HCT116 (cell line): Measurements from ENCODE around the gene SETD1B. TPM values are rescaled to one million over a fixed set of nuclear protein-coding genes. Genes with fewer than 3 reads are reported as not detected.

Experiments
- ATAC-seq: fragments of 200-7000 bp; cut with Tn5 transposase; 2 replicates; pipeline ENCODE4 v1.9.1; 2020; ENCODE audit warnings: mild to moderate bottlenecking, moderate library complexity
- BruUV-seq: library from RNA; stranded (reverse); fragments of 400-500 nt; replicated peaks from 2 replicates; lab custom pipeline; 2021; lab: Mats Ljungman, UMichigan
- CTCF ChIA-PET: fragments of 300-600 bp; sonication (Branson Sonifier 250); formaldehyde crosslinking; loops from one replicate; lab custom pipeline; 2021; ENCODE audit warnings: antibody characterized with exemption; lab: Charles Lee
- POLR2A ChIA-PET: fragments of 300-600, 350-600 bp; sonication (Branson Sonifier 250); formaldehyde crosslinking; loops from one replicate; lab custom pipeline; 2021; ENCODE audit warnings: antibody characterized with exemption; lab: Charles Lee
- RAD21 ChIA-PET, 2 experiments: fragments of 300-600 bp; sonication (Branson Sonifier 250); formaldehyde crosslinking; loops; one replicate each; lab custom pipeline; 2023; ENCODE audit warnings: low total read pairs in 2 of 2; ENCODE audit not compliant: uncharacterized antibody in 2 of 2, unreplicated experiment in 2 of 2, low non-redundant PET in 1 of 2; lab: Charles Lee
- DNase-seq: peaks from one replicate; pipeline ENCODE4 v3.0.0-alpha.2; 2010; ENCODE audit warnings: low read depth, low spot score
- H2AFZ ChIP-seq: fragments of 200-600 bp; shearing (Covaris generic), sonication (generic); 2 replicates; pipeline ENCODE4 v1.6.1; 2017; ENCODE audit warnings: low read depth, mixed run types, mixed read lengths, antibody characterized with exemption, low read length; ENCODE audit not compliant: poor library complexity, severe bottlenecking
- H3K27ac ChIP-seq: 2 replicates; pipeline ENCODE4 v1.5.1; 2012; ENCODE audit warnings: low read depth, low read length
- H3K27me3 ChIP-seq: fragments of 200-600 bp; sonication (generic); 2 replicates; pipeline ENCODE4 v1.6.1; 2016; ENCODE audit warnings: mixed run types, low read length, mixed read lengths; ENCODE audit not compliant: insufficient read depth
- H3K36me3 ChIP-seq, 2 experiments: fragments of 200-500 bp in 1 of 2; fragments of 200-600 bp in 1 of 2; sonication (Bioruptor generic) in 1 of 2; sonication (generic) in 1 of 2; 2 replicates each; pipeline versions ENCODE4 v1.5.1 to v1.6.1; 2014 to 2016; ENCODE audit warnings: low read length in 2 of 2, inconsistent platforms in 1 of 2, mixed read lengths in 1 of 2, mixed run types in 1 of 2; ENCODE audit not compliant: insufficient read depth in 2 of 2, control insufficient read depth in 1 of 2
- H3K4me1 ChIP-seq, 2 experiments: fragments of 200-600 bp in 1 of 2; sonication (generic) in 1 of 2; 2 replicates each; pipeline versions ENCODE4 v1.5.1 to v1.6.1; 2012 to 2017; ENCODE audit warnings: low read length in 2 of 2, inconsistent platforms in 1 of 2, mild to moderate bottlenecking in 1 of 2, mixed read lengths in 1 of 2, mixed run types in 1 of 2, moderate library complexity in 1 of 2; ENCODE audit not compliant: insufficient read depth in 2 of 2, control insufficient read depth in 1 of 2
- H3K4me2 ChIP-seq: fragments of 200-600 bp; sonication (generic); 2 replicates; pipeline ENCODE4 v1.6.1; 2017; ENCODE audit warnings: mixed run types, low read length, mixed read lengths
- H3K4me3 ChIP-seq, 2 experiments: fragments of 200-600 bp in 1 of 2; sonication (generic) in 1 of 2; replicated peaks in 1 of 2; 2 replicates each; pipeline ENCODE4 v1.5.1; 2011 to 2016; ENCODE audit warnings: low read length in 2 of 2, control low read depth in 1 of 2, low read depth in 1 of 2, mild to moderate bottlenecking in 1 of 2, mixed read lengths in 1 of 2, mixed run types in 1 of 2
- H3K79me2 ChIP-seq: fragments of 200-600 bp; sonication (generic); 2 replicates; pipeline ENCODE4 v1.6.1; 2017; ENCODE audit warnings: mild to moderate bottlenecking, mixed run types, low read length, moderate library complexity, mixed read lengths; ENCODE audit not compliant: insufficient read depth
- H3K9ac ChIP-seq: fragments of 200-600 bp; sonication (generic); 2 replicates; pipeline ENCODE4 v1.6.1; 2016; ENCODE audit warnings: low read length, mixed read lengths
- H3K9me2 ChIP-seq: fragments of 200-600 bp; sonication (generic), shearing (Covaris generic); 2 replicates; pipeline ENCODE4 v1.6.1; 2017; ENCODE audit warnings: mixed run types, mild to moderate bottlenecking, moderate library complexity; ENCODE audit not compliant: insufficient read depth
- H3K9me3 ChIP-seq, 2 experiments: fragments of 200-500 bp in 1 of 2; fragments of 200-600 bp in 1 of 2; sonication (Bioruptor generic) in 1 of 2; sonication (generic) in 1 of 2; 2 replicates each; pipeline ENCODE4 v1.6.1; 2014 to 2017; ENCODE audit warnings: low read length in 2 of 2, mixed read lengths in 2 of 2, inconsistent platforms in 1 of 2, low read depth in 1 of 2, mild to moderate bottlenecking in 1 of 2, mixed run types in 1 of 2, moderate library complexity in 1 of 2; ENCODE audit not compliant: control insufficient read depth in 1 of 2, insufficient read depth in 1 of 2
- H4K20me1 ChIP-seq: fragments of 200-600 bp; sonication (generic), shearing (Covaris generic); 2 replicates; pipeline ENCODE4 v1.6.1; 2017; ENCODE audit warnings: mixed run types, mild to moderate bottlenecking, moderate library complexity; ENCODE audit not compliant: insufficient read depth
- CTCF ChIP-seq, 3 experiments: fragments of 200-600 bp in 1 of 3; sonication (generic) in 1 of 3; IDR thresholded peaks in 2 of 3; conservative IDR thresholded peaks in 1 of 3; 2 replicates each; pipeline ENCODE4 v1.5.1; 2012 to 2017; ENCODE audit warnings: low read depth in 2 of 3, low read length in 2 of 3, antibody characterized with exemption in 1 of 3, borderline replicate concordance in 1 of 3, control low read depth in 1 of 3, mild to moderate bottlenecking in 1 of 3, mixed read lengths in 1 of 3, mixed run types in 1 of 3, moderate library complexity in 1 of 3; ENCODE audit not compliant: insufficient read depth in 1 of 3
- ELF1 ChIP-seq: IDR thresholded peaks from 2 replicates; pipeline ENCODE4 v1.6.1; 2012; ENCODE audit warnings: low read depth, borderline replicate concordance
- POLR2A ChIP-seq: IDR thresholded peaks from 2 replicates; pipeline ENCODE4 v1.7.0; 2011; ENCODE audit warnings: borderline replicate concordance; ENCODE audit not compliant: insufficient read depth, insufficient read length; ENCODE audit errors: extremely low read depth
- RAD21 ChIP-seq: IDR thresholded peaks from 2 replicates; pipeline ENCODE4 v1.6.1; 2012; ENCODE audit warnings: low read depth, mild to moderate bottlenecking
- TCF7L2 ChIP-seq: IDR thresholded peaks from 2 replicates; pipeline ENCODE4 v1.7.0; 2011; ENCODE audit warnings: borderline replicate concordance, inconsistent platforms; ENCODE audit not compliant: insufficient read depth, insufficient read length; ENCODE audit errors: extremely low read depth
- intact Hi-C: fragments of 100-400 bp; cut with micrococcal nuclease; formaldehyde crosslinking; loops from 2 replicates; pipeline ENCODE4 v1.10.0; 2022
- total RNA-seq: library from RNA; stranded (reverse); gene quantifications from one replicate; pipeline ENCODE4 v1.2.1, GENCODE V29; 2021; ENCODE audit not compliant: unreplicated experiment

Gene SETD1B
- total RNA-seq, 1 experiment from 2014 or later: 17.5 TPM

- CTCF ChIA-PET: interaction anchor here (0.6 to 3.3 kb wide), 14 partner anchors 10 to 125 kb away, joined by 3 to 149 read pairs (median 4); partner anchors contain the start of genes PSMD9, RHOF and SETD1B
- RAD21 ChIA-PET: interaction anchor here (1.0 to 1.7 kb wide), 3 partner anchors 14 to 17 kb away, joined by 3 to 26 read pairs (median 22); partner anchors contain the start of gene RHOF (in 1 of the 2)
- intact Hi-C loops: loop anchor here (1.0 kb wide), 2 partner anchors 17 to 77 kb away; partner anchors contain the start of gene PSMD9
These were observed 7.9 kb downstream of the SETD1B start for GRCh38 chr12:121811434-121812319.

More at GRCh38 chr12:121811434-121812319, 7.9 kb downstream of the SETD1B start:
- H3K9me2 ChIP-seq: no peaks in the 10 kb centered on the region
- DNase-seq: no peak
- H3K4me3 ChIP-seq: peak overlapping the region; percentile 44 to 55
- POLR2A ChIA-PET: interaction anchor here (1.1 to 3.5 kb wide), 5 partner anchors 9 to 77 kb away, joined by 3 to 26 read pairs (median 5); partner anchors contain the start of genes PSMD9 and RHOF
- peak overlapping the region; percentile 53 for H3K27ac ChIP-seq
- BruUV-seq: no TSS peak
- peaks cover 26 to 29% of the 10 kb centered on the region in 2 experiments; a peak in 3 of 4 replicates for H3K36me3 ChIP-seq
- no peaks in the 10 kb centered on the region for H4K20me1 ChIP-seq
- H3K4me1 ChIP-seq: peaks cover 6 to 27% of the 10 kb centered on the region in 2 experiments
- no peak overlapping the region for H2AFZ ChIP-seq
- H3K4me2 ChIP-seq: peak overlapping the region; percentile 76
- peak; percentile 91 for ATAC-seq
- TF ChIP-seq POLR2A (no peak), TCF7L2 (no peak), RAD21 (peak; percentile 87), CTCF (IDR thresholded peaks at IDR 0.05 in 2 of 3, conservative IDR thresholded peaks at IDR 0.05 in 1 of 3; ENCODE audit: borderline replicate concordance in 1 of 3, insufficient read depth in 1 of 3, low read depth in 2 of 3, low read length in 2 of 3) (peak; percentile 86 to 96 (median 90)), ELF1 (no peak)
- H3K9ac ChIP-seq: peak overlapping the region; percentile 51
- no peaks in the 10 kb centered on the region for H3K9me3 ChIP-seq
- H3K27me3 ChIP-seq: no peaks in the 10 kb centered on the region
- H3K79me2 ChIP-seq: peaks cover 79% of the 10 kb centered on the region
